Measurements from ENCODE around the gene VPS13A. TPM values are rescaled to one million over a fixed set of nuclear protein-coding genes. Genes with fewer than 3 reads are reported as not detected.

VPS13A gene
- total RNA-seq, 1 donor from 2014 or later, result 46.9 TPM

- H3K27me3 Mint-ChIP-seq (ENCODE audit: low read depth), result no peaks in the 10 kb centered on the region
- H3K4me1 Mint-ChIP-seq (ENCODE audit: low read depth), result peaks cover 4% of the 10 kb centered on the region
- H3K4me3 Mint-ChIP-seq (ENCODE audit: low read depth), result no peak overlapping the region
- intact Hi-C loops (cut with micrococcal nuclease), result no loop called here
- peaks cover 2% of the 10 kb centered on the region for H3K36me3 Mint-ChIP-seq (ENCODE audit: low read depth)
- no peaks in the 10 kb centered on the region for H3K9me3 Mint-ChIP-seq
- H3K27ac Mint-ChIP-seq, result no peak overlapping the region
- DNase-seq (ENCODE audit: low spot score), result no peak
Measured at GRCh38 chr9:77276799-77277198, 99.5 kb downstream of the VPS13A start.

- Mint-ChIP-seq H3K4me3 (ENCODE audit: low read depth) (no peak overlapping the region), H3K27me3 (ENCODE audit: low read depth) (no peaks in the 10 kb centered on the region), H3K4me1 (ENCODE audit: low read depth) (peaks cover 4% of the 10 kb centered on the region), H3K36me3 (ENCODE audit: low read depth) (peaks cover 2% of the 10 kb centered on the region), H3K27ac (no peak overlapping the region), H3K9me3 (no peaks in the 10 kb centered on the region)
- intact Hi-C loops (cut with micrococcal nuclease), result no loop called here
- DNase-seq (ENCODE audit: low spot score), result no peak
Measured at GRCh38 chr9:77277719-77278118, 100.4 kb downstream of the VPS13A start.

GRCh38 chr9:77283991-77284390, 106.7 kb downstream of the VPS13A start:
- H3K36me3 Mint-ChIP-seq (ENCODE audit: low read depth), result peaks cover 42% of the 10 kb centered on the region
- intact Hi-C loops (cut with micrococcal nuclease), result no loop called here
- no peak for DNase-seq (ENCODE audit: low spot score)
- no peak overlapping the region for H3K4me3 Mint-ChIP-seq (ENCODE audit: low read depth)
- H3K9me3 Mint-ChIP-seq, result peaks cover 19% of the 10 kb centered on the region
- H3K4me1 Mint-ChIP-seq (ENCODE audit: low read depth), result peaks cover 4% of the 10 kb centered on the region
- no peak overlapping the region for H3K27ac Mint-ChIP-seq
- no peaks in the 10 kb centered on the region for H3K27me3 Mint-ChIP-seq (ENCODE audit: low read depth)

- peaks cover 4% of the 10 kb centered on the region for H3K4me1 Mint-ChIP-seq (ENCODE audit: low read depth)
- H3K4me3 Mint-ChIP-seq (ENCODE audit: low read depth), result no peak overlapping the region
- peaks cover 20% of the 10 kb centered on the region for H3K9me3 Mint-ChIP-seq
- H3K36me3 Mint-ChIP-seq (ENCODE audit: low read depth), result peaks cover 46% of the 10 kb centered on the region
- intact Hi-C loops (cut with micrococcal nuclease), result no loop called here
- no peaks in the 10 kb centered on the region for H3K27me3 Mint-ChIP-seq (ENCODE audit: low read depth)
- no peak for DNase-seq (ENCODE audit: low spot score)
- H3K27ac Mint-ChIP-seq, result no peak overlapping the region
Measured at GRCh38 chr9:77284616-77285015, 107.3 kb downstream of the VPS13A start.

GRCh38 chr9:77290373-77290772, 113.0 kb downstream of the VPS13A start:
- Mint-ChIP-seq H3K4me1 (ENCODE audit: low read depth) (peaks cover 6% of the 10 kb centered on the region), H3K9me3 (peaks cover 20% of the 10 kb centered on the region), H3K27ac (no peak overlapping the region), H3K4me3 (ENCODE audit: low read depth) (no peak overlapping the region), H3K27me3 (ENCODE audit: low read depth) (no peaks in the 10 kb centered on the region), H3K36me3 (ENCODE audit: low read depth) (peaks cover 56% of the 10 kb centered on the region)
- DNase-seq (ENCODE audit: low spot score), result no peak
- intact Hi-C loops (cut with micrococcal nuclease), result no loop called here

GRCh38 chr9:77291714-77292113, 114.4 kb downstream of the VPS13A start:
- Mint-ChIP-seq H3K4me3 (ENCODE audit: low read depth) (no peak overlapping the region), H3K9me3 (peaks cover 20% of the 10 kb centered on the region), H3K27me3 (ENCODE audit: low read depth) (no peaks in the 10 kb centered on the region), H3K27ac (no peak overlapping the region), H3K4me1 (ENCODE audit: low read depth) (peaks cover 6% of the 10 kb centered on the region), H3K36me3 (ENCODE audit: low read depth) (peaks cover 44% of the 10 kb centered on the region)
- intact Hi-C loops (cut with micrococcal nuclease), result no loop called here
- no peak for DNase-seq (ENCODE audit: low spot score)

- H3K4me3 Mint-ChIP-seq (ENCODE audit: low read depth), result no peak overlapping the region
Measured at GRCh38 chr9:77293949-77294348, 116.6 kb downstream of the VPS13A start.

GRCh38 chr9:77304543-77304942, 127.2 kb downstream of the VPS13A start:
- peak overlapping the region; percentile 28 for H3K27ac Mint-ChIP-seq
- peaks cover 7% of the 10 kb centered on the region for H3K4me1 Mint-ChIP-seq (ENCODE audit: low read depth)
- intact Hi-C loops (cut with micrococcal nuclease), result loop anchor here (5.0 to 10.0 kb wide), 2 partner anchors 127 to 170 kb away; partner anchors contain the start of gene VPS13A
- no peak overlapping the region for H3K4me3 Mint-ChIP-seq (ENCODE audit: low read depth)
- DNase-seq (ENCODE audit: low spot score), result no peak
- H3K36me3 Mint-ChIP-seq (ENCODE audit: low read depth), result peaks cover 33% of the 10 kb centered on the region
- H3K27me3 Mint-ChIP-seq (ENCODE audit: low read depth), result no peaks in the 10 kb centered on the region
- H3K9me3 Mint-ChIP-seq, result peaks cover 3% of the 10 kb centered on the region

More at GRCh38 chr9:77293949-77294348, 116.6 kb downstream of the VPS13A start:
- H3K4me1 Mint-ChIP-seq (ENCODE audit: low read depth), result peaks cover 6% of the 10 kb centered on the region
- intact Hi-C loops (cut with micrococcal nuclease), result no loop called here
- H3K27me3 Mint-ChIP-seq (ENCODE audit: low read depth), result no peaks in the 10 kb centered on the region
- peaks cover 24% of the 10 kb centered on the region for H3K36me3 Mint-ChIP-seq (ENCODE audit: low read depth)
- no peak overlapping the region for H3K27ac Mint-ChIP-seq
- DNase-seq (ENCODE audit: low spot score), result no peak
- peaks cover 2% of the 10 kb centered on the region for H3K9me3 Mint-ChIP-seq

- no peak overlapping the region for H3K4me3 Mint-ChIP-seq (ENCODE audit: low read depth)
- no peaks in the 10 kb centered on the region for H3K9me3 Mint-ChIP-seq
- peaks cover 33% of the 10 kb centered on the region for H3K36me3 Mint-ChIP-seq (ENCODE audit: low read depth)
- peaks cover 7% of the 10 kb centered on the region for H3K4me1 Mint-ChIP-seq (ENCODE audit: low read depth)
- no peak for DNase-seq (ENCODE audit: low spot score)
- H3K27ac Mint-ChIP-seq, result no peak overlapping the region
- intact Hi-C loops (cut with micrococcal nuclease), result loop anchor here (10.0 kb wide), 1 partner anchor 169 kb away; no protein-coding TSS in a partner anchor
- H3K27me3 Mint-ChIP-seq (ENCODE audit: low read depth), result no peaks in the 10 kb centered on the region
Measured at GRCh38 chr9:77305622-77306400, 128.5 kb downstream of the VPS13A start.

- Mint-ChIP-seq H3K9me3 (no peaks in the 10 kb centered on the region), H3K27ac (no peak overlapping the region), H3K4me3 (ENCODE audit: low read depth) (no peak overlapping the region), H3K4me1 (ENCODE audit: low read depth) (peaks cover 7% of the 10 kb centered on the region), H3K36me3 (ENCODE audit: low read depth) (peaks cover 41% of the 10 kb centered on the region), H3K27me3 (ENCODE audit: low read depth) (no peaks in the 10 kb centered on the region)
- no peak for DNase-seq (ENCODE audit: low spot score)
- intact Hi-C loops (cut with micrococcal nuclease), result loop anchor here (10.0 kb wide), 1 partner anchor 168 kb away; no protein-coding TSS in a partner anchor
Measured at GRCh38 chr9:77307166-77307565, 129.8 kb downstream of the VPS13A start.

- Mint-ChIP-seq H3K9me3 (no peaks in the 10 kb centered on the region), H3K4me1 (ENCODE audit: low read depth) (no peaks in the 10 kb centered on the region), H3K27me3 (ENCODE audit: low read depth) (no peaks in the 10 kb centered on the region), H3K27ac (no peak overlapping the region), H3K36me3 (ENCODE audit: low read depth) (peaks cover 36% of the 10 kb centered on the region), H3K4me3 (ENCODE audit: low read depth) (no peak overlapping the region)
- no peak for DNase-seq (ENCODE audit: low spot score)
- intact Hi-C loops (cut with micrococcal nuclease), result no loop called here
Measured at GRCh38 chr9:77316058-77316457, 138.7 kb downstream of the VPS13A start.

- DNase-seq (ENCODE audit: low spot score), result no peak
- Mint-ChIP-seq H3K27ac (no peak overlapping the region), H3K36me3 (ENCODE audit: low read depth) (peaks cover 40% of the 10 kb centered on the region), H3K4me1 (ENCODE audit: low read depth) (peaks cover 12% of the 10 kb centered on the region), H3K27me3 (ENCODE audit: low read depth) (no peaks in the 10 kb centered on the region), H3K9me3 (no peaks in the 10 kb centered on the region), H3K4me3 (ENCODE audit: low read depth) (no peak overlapping the region)
- intact Hi-C loops (cut with micrococcal nuclease), result no loop called here
Measured at GRCh38 chr9:77325058-77325457, 147.7 kb downstream of the VPS13A start.

- H3K27me3 Mint-ChIP-seq (ENCODE audit: low read depth), result no peaks in the 10 kb centered on the region
- peaks cover 9% of the 10 kb centered on the region for H3K4me1 Mint-ChIP-seq (ENCODE audit: low read depth)
- H3K9me3 Mint-ChIP-seq, result no peaks in the 10 kb centered on the region
- intact Hi-C loops (cut with micrococcal nuclease), result no loop called here
- no peak overlapping the region for H3K27ac Mint-ChIP-seq
- DNase-seq (ENCODE audit: low spot score), result no peak
- H3K36me3 Mint-ChIP-seq (ENCODE audit: low read depth), result peaks cover 28% of the 10 kb centered on the region
- H3K4me3 Mint-ChIP-seq (ENCODE audit: low read depth), result no peak overlapping the region
Measured at GRCh38 chr9:77328102-77328501, 150.8 kb downstream of the VPS13A start.

Measured in activated T-helper 2 cell treated with anti-CD3 and anti-CD28 coated beads, Interferon-gamma antibody, Interleukin-2, Interleukin-4, amounts not matched to agents 10 μg/mL and 5 μg/mL and 100 μg/mL, durations not matched to agents 14 hours and 24 hours and 36 hours (primary cell).